NCI-H524 (cell line): ENCODE data around the gene YWHAE.
A peak's percentile ranks its signal among the peaks of the same experiment; 100 is the strongest.
"Not testable (repeated sequence)": the region's sequence is repeated elsewhere in the genome, so short reads cannot be mapped to it uniquely, and the experiment has no call there.

ENCODE experiments used
- DNase-seq, 2 experiments: peaks; one replicate each; lab custom pipeline; 2025; lab: John Stamatoyannopoulos, UW

The YWHAE gene

DNA sequence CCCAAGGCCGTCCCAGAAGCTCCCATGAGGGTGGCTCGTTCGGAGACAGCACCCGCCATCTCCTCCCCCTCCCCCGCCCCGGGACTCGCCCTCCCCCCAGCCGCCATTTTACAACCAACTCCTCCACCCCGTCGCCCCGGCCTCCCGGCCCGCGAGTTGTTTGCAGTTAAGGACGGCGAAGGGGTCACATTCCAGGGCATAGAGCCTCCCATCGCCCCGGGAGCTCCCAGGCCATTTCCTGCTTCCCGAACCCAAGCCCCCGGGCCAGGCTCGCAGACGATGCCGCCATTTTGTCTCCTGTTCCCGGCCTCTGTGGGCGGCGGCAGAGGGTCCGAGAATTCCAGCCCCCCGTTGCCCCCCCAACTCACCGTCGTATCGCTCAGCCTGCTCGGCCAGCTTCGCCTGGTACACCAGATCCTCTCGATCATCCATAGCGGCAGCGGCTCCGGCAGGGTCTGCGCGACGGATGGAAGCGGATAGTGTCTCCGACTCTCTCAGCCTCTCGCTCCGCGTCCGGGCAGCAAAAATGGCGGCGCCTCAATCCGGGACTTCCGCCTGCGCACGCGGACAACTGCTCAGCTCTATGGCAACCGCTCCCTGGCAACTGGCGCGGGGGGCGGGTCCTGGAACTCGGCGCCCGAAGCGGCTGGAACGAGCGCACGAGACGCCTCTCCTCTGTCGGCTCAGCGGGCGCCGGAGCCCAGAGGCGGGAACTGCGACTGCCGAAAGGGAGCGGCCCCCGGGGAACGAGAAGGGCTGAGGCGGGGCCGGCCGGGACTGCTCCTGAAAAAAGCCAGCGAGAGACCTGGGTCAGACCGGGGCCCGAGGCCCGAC lies at the start of gene YWHAE:
TSS of gene YWHAE (minus strand) at position 544 of the 834 bp plus-strand sequence. CDS start at position 432, 112 bp downstream.
- peak; percentile 83 to 92 for DNase-seq

DNA sequence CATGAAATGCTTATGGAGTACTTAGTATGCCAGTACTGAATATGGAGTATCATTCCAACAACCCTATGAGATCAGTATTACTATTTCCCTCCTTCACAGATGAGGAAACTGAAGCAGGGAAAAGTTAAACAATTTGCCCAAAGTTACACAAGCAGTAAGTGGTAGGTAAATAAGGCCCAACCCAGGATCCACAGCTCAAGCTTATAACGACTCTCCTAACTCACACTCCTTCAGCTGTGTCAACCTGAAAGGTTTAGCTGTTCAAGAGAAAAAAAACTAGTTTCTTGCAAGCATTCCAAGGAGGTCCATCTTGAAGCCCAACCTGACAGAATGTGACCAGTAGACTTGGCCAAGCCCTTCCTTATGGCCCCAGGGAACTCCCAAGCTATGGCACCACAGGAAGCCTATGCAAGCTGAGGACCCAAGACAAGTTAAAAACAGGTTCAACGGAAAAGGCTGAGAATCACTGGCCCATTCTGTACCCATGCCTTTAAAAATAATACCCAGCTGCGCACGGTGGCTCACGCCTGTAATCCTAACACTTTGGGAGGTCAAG lies 49.5 kb upstream of the YWHAE start:
- no peak for DNase-seq

DNA sequence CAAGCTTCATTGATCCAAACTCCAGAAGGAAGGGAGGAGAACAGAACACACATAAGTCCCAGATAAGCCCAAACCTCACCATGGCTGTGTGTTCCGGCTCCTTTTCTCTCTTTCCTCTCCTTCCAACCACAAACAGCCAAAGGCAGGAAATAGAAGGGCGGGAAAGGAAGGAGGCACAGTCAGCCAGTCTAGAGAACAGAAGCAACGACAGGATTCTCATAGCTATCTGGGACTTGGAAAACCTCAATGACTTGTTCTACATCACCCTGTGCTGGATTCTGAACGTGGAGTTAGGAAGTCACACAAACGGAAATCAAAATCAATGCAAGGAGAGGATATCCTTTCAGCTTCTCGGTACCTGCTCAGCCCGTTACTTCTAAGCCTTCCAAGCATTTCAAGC lies 47.0 kb upstream of the YWHAE start:
- no peak for DNase-seq

DNA sequence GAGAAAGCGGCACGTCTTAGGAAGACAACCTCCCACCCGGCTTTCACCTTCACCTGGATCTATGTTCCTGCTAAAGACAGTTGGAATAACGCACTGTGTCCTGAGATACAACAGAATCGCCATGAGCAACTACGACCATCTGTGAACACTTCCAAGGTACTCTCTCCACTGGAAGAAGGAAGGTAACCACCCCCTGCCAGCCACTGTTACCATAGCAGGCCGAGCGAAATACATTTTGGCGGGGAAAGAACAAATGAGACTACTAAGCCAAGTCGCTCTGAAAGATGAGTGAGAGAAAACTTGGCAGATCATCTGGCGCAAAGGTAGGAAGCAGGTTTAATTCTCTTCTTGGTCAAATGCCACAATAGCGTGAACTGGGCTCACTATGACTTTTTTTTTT lies 46.2 kb upstream of the YWHAE start:
- no peak for DNase-seq

DNA sequence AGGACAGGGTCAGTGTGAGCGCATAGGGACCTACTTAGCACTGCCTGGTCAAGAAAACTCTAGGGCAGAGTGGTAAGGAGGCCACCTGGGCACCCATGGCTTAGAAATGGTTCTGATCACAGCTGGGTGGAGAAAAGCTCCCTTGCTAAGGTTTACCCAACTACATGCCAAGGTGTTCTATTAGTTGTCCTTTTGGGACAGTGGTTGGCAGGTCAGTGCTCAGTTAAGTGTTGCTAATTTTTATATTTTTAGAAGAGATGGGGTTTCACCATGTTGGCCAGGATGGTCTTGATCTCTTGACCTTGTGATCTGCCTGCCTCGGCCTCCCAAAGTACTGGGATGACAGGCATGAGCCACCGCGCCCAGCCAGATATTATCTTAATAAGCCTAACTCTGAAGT lies 45.7 kb upstream of the YWHAE start:
- not testable (repeated sequence) for DNase-seq

DNA sequence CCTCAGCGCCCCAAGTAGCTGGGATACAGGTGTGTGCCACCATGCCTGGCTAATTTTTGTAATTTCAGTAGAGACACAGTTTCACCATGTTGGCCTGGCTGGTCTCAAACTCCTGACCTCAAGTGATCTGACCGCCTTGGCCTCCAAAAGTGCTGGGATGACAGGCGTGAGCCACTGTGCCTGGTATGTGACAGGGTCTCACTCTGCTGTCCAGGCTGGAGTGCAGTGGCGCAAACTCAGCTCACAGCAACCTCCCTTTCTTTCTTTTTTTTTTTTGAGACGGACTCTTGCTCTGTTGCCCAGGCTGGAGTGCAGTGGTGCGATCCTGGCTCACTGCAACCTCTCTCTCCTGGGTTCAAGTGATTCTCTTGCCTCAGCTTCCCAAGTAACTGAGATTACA lies 42.7 kb upstream of the YWHAE start:
- not testable (repeated sequence) for DNase-seq

DNA sequence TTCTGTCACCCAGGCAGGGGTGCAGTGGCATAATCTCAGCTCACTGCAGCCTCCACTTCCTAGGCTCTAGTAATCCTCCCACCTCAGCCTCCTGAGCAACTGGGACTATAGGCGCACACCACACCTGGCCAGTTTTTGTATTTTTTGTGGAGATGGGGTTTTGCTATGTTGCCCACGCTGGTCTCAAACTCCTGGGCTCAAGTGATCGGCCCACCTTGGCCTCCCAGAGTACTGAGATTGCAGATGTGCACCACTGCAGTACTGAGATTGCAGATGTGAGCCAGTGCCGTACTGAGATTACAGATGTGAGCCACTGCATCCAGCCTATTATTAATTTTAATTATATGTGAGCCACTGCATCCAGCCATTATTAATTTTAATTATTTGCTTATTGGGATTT lies 42.2 kb upstream of the YWHAE start:
- no peak for DNase-seq

DNA sequence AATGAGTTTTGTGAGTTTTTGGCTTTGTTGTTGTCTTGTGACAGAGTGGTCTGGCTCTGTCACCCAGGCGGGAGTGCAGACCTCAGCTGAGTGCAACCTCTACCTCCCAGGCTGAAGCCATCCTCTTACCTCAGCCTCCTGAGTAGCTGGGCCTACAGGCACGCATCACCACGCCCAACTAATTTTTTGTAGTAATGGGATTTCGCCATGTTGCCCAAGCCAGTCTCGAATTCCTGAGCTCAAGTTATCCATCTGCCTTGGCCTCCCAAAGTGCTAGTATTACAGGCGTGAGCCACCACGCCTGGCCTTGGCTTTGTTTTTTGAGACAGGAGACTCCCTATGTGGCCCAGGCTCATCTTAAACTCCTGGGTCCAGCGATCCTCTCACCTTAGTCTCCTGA lies 40.9 kb upstream of the YWHAE start:
- DNase-seq = no peak

DNA sequence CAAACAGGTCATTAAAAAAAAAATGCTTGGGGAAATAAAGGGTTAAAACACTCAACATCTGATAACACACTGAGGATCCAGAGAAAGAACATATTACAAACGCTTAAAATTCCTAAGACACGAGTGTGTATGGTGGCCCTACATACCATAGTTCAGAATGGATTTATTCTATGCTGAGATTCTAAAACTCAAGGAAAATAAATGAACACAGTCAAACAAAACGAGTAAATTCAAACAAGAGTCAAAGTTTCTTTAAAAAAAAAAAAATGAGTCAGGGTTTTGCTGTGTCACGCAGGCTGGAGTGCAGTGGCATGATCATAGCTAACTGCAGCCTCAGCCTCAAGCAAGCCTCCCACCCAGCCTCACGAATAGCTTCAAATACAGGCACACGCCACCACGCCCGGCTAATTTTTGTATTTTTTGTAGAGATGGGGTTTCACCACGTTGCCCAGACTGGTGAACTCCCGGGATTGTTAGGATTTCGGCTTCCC lies 38.6 kb upstream of the YWHAE start:
- DNase-seq = no peak

DNA sequence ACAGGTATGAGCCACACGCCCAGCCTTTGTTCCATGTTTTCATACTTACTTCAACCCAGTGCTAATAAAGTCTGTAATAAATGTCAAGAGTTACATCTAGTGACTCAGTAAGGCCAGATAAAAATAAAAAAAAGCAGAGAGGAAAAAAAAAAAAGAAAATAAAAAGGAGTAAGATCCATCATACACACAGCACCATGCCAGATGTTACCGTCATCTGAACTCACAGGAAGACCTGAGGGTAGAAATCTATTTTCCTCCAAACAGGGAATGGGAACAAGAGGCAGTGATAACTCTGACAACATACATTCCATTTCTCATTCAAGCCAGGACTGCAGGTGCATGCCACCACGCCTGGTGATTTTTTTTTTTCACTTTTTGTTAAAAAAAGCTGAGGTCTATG lies 35.3 kb upstream of the YWHAE start:
- DNase-seq = no peak

DNA sequence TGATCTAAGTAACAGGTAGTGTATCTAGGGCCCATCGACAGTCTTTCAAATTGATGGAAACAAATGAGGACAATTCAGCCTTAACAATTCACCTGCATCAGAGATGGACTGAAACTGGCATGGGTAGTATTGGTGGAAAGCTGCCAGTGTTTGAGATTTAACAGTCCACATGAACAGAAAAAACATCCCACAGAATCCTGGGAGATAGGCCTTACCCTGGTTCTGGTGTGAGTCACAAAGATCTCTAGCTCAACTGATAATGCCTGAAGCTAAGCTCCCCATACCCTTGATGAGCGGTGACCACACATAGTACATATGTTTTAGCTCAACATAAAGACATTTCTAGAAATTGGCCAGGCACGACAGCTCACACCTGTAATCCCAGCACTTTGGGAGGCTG lies 34.1 kb upstream of the YWHAE start:
- no peak for DNase-seq

DNA sequence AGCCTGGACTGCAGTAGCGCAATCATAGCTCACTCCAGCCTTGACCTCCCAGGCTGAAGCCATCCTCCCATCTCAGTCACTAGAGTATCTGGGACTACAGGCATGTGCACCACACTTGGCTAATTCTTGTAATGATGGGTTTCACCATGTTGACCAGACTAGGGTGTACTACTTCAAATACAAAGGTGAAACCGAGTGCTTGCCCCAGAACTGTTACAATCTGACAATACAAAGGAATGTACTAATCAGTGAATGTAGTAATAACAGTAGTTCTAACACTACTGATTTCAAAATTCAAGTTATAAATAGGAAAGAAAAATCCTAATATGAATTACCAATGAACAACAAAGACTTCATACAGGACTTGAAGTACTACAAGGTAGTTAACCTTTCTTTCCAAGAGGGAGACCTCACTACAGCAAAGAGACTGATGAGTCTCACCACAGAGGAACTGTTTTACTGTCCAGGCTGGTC lies 31.6 kb upstream of the YWHAE start:
- no peak for DNase-seq

DNA sequence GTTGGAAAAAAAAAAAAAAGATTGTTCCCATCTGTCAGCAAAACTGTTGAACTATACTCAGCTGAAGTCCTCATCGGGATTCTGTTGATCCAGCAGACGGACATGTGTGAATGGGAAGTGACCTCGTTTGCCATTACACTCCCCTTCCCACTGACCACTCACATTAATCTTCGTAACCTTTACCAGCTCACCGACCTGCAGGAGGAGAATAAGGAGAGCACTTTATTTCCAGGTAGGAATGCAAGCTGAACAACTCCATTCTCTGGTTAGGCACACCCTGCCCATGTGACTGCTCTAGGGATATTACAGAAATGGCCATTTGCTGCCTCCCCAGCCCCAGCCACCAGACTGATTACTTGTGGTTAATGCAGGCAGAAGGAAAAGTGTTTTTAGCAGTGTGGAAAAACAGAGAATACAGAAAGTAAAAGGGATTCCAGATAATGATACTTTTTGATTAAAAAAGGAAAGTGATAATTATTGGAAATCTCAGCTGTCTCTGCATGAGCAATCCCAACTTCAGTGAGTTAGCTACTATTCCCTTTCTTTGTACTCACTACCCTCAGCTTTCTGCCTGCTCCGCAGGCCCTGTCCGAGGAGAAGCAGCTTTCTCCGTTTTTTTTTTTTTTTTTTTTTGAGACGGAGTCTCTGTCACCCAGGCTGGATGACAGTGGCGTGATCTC lies 23.6 kb upstream of the YWHAE start:
- no peak for DNase-seq

DNA sequence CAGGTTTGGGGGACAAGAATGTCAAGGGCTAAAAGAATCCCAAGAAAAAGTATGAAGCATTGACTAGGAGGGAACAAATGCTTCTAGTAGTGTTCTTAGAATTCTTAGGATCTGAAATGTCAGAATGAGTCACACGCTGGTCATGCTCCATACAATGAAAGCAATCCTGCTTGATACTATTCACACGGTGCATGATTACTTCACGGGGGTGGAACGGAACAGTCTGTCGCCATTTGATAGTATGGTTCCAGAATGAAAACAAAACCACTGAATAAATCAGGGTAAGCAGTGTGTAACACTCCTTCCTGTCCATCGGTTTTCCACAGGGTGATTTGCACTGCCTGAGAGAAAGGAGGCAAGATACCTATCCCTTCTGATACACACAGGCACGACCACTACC lies 22.9 kb upstream of the YWHAE start:
- no peak for DNase-seq

DNA sequence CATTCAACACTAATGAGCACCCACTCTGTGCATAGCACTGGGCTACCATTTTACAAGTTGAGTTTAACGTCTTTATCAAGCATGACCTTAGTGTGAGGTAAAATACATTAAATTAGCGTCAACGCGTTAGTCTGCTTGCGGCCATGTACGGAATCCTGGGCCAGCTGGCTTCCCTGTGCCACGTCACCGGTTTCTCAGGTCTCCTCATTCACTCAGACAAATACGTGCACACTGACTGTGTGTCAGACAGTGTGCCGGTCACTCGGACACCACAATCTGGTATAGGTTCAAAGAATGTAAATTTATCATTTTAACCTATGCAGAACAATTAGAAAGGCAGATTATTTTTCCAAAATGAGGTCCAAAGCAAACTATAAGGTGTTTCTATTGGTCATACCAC lies 21.4 kb upstream of the YWHAE start:
- no peak for DNase-seq

DNA sequence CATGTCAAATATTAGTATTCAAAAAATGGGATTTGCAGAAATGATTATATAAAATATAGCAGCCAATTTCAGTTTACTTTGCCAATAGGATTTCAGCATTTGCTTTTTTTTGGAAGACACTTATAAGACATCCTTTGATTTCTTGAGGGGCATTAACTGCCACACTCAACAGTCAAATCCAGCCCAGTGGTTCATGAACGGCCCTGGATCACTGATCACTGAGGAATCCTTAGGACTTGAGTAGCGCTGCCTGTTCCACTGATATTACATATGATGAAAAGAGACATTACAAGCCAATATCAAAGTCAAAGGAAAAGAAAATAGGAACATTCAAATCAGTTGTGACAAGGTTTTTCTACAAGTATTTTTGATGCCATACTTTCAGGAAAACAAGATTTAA lies 21.0 kb upstream of the YWHAE start:
- no peak for DNase-seq

DNA sequence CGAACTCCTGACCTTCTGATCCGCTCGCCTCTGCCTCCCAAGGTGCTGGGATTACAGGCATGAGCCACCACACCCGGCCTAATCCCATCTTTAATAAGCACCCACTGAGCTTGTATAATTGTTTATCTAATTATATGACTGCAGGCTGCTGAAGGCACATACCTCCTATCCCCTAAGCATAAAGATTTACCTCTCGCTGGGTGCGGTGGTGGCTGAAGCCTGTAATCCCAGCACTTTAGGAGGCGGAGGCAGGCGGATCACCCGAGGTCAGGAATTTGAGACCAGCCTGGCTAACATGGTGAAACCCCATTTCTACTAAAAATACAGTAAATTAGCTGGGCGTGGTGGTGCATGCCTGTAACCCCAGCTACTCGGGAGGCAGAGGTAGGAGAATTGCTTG lies 20.1 kb upstream of the YWHAE start:
- no peak for DNase-seq

DNA sequence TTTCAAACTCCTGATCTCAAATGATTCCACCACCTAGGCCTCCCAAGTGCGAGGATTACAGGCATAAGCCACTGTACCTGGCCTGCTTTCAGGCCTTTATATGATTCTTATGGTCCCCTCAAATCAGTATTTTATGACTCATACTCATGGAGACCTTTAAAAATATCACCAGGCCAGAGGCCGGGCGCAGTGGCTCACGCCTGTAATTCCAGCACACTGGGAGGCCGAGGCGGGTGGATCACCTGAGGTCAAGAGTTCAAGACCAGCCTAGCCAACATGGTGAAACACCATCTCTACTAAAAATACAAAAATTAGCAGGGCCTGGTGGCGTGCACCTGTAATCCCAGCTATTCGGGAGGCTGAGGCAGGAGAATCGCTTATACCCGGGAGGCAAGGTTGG lies 18.5 kb upstream of the YWHAE start:
- not testable (repeated sequence) for DNase-seq

DNA sequence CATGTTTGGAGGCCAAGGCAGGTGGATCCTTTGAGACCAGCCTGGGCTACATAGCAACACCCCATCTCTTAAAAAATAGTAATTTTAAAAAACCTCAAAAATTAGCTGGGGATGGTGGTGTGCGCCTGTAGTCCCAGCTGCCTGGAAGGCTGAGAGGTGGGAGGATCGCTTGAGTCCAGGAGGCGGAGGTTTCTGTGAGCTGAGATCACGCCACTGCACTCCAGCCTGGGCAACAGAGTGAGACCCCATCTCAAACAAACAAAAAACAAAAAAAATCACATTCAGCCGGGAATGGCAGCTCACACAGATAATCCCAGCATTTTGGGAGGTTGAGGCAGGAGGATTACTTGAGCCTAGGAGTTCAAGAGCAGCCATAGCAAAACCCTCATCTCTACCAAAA lies 16.4 kb upstream of the YWHAE start:
- DNase-seq = no peak

DNA sequence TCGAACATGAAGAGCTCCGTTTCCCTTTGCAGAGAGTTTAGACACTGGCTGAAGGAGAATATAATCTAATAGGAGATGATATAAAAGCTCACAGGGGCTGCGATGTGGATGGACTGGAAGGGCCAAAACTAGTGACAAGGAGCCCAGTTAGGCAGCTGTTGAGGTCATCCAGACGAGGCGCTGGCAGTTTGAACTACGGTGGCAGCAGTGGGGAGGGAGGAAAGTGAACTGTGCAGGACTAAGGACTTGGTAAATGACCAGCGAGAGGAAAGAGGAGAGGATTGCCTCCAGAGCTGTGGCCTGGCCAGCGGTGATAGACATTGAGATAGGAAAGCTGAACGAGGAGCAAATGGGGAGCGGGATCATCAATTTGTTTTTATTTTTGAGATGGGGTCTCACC lies 14.6 kb upstream of the YWHAE start:
- DNase-seq = no peak

DNA sequence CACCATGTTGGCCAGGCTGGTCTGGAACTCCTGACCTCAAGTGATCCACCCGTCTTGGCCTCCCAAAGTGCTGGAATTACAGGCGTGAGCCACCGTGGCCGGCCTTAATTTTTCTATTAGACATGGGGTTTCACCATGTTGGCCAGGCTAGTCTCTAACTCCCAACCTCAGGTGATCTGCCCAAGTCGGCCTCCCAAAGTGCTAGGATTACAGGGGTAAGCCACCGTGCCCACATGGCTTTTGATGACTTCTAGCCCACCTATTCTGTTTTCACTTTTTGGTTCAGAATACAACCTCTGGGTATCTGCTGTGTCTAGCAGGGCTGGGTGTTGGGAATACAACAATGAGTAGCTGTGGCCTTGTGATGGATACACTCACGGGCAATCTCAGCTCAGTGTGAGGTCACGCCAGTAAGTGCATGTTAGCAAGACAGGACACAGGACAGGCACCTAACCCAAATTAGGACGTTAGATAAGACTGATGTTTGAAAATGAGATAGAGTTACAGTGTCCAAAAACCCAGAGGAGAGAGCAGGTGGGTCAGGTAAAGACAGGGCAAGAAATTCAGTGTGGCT lies 14.1 kb upstream of the YWHAE start:
- no peak for DNase-seq

DNA sequence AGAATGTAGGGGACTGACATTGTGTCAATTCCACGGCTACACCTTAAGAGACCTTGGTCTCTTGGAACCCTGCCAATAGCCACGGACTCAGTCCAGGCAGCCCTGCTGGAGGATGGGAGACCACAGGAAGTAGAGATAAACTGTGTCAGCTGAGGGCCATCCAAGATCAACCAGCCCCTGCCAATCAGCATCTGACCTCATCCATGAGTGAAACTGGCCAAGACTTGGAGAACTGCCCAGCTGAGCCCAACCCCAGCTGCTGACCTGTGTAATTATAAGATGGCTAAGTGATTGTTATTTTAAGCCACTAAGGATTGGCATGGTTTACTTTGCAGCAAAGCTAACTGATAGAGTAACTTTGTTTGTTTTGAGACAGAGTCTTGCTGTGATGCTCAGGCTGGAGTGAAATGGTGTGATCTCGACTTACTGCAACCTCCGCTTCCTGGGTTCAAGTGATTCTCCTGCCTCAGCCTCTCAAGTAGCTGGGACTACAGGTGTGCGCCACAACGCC lies 13.3 kb upstream of the YWHAE start:
- DNase-seq = no peak
